ENCODE results near the gene POLR1B.

DNA sequence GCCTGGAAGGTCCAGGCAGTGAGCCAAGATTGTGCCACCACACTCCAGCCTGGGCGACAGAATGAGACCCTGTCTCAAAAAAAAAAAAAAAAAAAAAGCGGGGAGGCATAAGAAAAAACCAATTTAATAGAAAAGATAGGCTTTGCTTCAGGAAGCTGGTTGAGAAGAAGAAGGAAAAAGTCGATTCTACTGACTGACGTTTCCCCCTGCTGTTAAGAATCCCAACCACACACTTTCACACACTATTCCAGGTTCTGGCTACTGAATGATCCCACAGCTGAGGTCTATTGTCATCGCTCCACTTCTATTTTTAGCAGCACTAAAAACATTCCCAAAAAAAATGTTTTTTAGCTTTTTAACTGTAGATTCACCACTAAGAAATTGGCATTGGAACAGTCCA lies 35.5 kb downstream of the POLR1B start:
- TF ChIP-seq, protein P1, sequence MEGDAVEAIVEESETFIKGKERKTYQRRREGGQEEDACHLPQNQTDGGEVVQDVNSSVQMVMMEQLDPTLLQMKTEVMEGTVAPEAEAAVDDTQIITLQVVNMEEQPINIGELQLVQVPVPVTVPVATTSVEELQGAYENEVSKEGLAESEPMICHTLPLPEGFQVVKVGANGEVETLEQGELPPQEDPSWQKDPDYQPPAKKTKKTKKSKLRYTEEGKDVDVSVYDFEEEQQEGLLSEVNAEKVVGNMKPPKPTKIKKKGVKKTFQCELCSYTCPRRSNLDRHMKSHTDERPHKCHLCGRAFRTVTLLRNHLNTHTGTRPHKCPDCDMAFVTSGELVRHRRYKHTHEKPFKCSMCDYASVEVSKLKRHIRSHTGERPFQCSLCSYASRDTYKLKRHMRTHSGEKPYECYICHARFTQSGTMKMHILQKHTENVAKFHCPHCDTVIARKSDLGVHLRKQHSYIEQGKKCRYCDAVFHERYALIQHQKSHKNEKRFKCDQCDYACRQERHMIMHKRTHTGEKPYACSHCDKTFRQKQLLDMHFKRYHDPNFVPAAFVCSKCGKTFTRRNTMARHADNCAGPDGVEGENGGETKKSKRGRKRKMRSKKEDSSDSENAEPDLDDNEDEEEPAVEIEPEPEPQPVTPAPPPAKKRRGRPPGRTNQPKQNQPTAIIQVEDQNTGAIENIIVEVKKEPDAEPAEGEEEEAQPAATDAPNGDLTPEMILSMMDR (IDR thresholded peaks at IDR 0.05): no peak
- no peak for TF ChIP-seq POLR2A (IDR thresholded peaks at IDR 0.05; ENCODE audit: low read depth)
- TF ChIP-seq EP300 (IDR thresholded peaks at IDR 0.05): no peak
- TF ChIP-seq POLR2AphosphoS5 (IDR thresholded peaks at IDR 0.05): no peak
